HFF-Myc (cell line): ENCODE results near the gene MCMBP.
"Not testable (repeated sequence)": the region's sequence is repeated elsewhere in the genome, so short reads cannot be mapped to it uniquely, and the experiment has no call there.

ENCODE experiments used
- DNase-seq: peaks from one replicate; pipeline ENCODE4 v3.0.0-alpha.2; 2011; ENCODE audit warnings: low read depth; ENCODE audit errors: extremely low read depth
- H3K4me3 ChIP-seq: replicated peaks from 2 replicates; pipeline ENCODE4 v1.5.1; 2011; ENCODE audit warnings: low read depth, mild to moderate bottlenecking, control low read depth, low read length
- TF ChIP-seq, protein P1 (sequence below): IDR thresholded peaks from 2 replicates; pipeline ENCODE4 v1.5.1; 2012; ENCODE audit warnings: mild to moderate bottlenecking, low read depth, low read length, control low read depth; ENCODE audit errors: missing control alignments

The MCMBP gene

DNA sequence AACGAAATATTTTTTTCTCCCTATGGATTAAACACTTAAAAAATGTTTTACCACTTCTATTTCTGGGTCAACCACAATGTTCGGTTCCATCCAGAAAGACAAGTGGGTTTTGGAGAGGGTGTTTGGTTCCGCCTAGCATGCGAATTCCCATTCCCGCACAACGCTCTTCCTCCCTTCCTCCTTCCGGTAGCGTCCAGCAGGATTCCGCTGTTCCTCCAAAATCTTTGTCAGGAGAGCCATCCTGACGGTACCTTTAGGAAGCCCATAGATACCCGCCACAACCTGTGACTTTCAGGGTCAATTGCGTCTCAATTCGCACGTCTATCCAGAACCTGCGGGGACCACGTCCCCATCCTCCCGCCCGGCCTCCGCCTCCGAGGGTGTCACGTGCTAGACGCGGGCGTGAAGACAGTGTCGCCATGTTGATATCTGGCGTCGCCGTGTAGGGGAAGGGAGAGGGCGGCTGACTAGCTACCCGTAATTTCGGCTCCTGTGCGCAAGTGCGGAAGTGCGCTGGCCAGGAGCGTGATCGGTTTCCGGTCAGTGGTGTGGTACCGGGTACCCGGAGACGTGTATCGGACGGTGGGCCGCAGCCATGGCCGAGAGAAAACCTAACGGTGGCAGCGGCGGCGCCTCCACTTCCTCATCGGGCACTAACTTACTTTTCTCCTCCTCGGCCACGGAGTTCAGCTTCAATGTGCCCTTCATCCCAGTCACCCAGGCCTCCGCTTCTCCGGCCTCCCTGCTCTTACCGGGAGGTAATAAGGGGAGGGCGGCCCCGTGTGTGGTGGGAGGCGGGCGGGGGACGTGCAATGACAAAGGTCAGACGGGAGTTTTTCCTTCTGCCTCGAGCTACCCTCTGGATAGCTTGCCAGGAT is 19.8 kb upstream of the MCMBP start, which contains the start of gene SEC23IP:
Gene SEC23IP (plus strand): TSS at position 543 of the 878 bp plus-strand sequence. CDS start 53 bp downstream, at position 596.
- TF ChIP-seq, protein P1, sequence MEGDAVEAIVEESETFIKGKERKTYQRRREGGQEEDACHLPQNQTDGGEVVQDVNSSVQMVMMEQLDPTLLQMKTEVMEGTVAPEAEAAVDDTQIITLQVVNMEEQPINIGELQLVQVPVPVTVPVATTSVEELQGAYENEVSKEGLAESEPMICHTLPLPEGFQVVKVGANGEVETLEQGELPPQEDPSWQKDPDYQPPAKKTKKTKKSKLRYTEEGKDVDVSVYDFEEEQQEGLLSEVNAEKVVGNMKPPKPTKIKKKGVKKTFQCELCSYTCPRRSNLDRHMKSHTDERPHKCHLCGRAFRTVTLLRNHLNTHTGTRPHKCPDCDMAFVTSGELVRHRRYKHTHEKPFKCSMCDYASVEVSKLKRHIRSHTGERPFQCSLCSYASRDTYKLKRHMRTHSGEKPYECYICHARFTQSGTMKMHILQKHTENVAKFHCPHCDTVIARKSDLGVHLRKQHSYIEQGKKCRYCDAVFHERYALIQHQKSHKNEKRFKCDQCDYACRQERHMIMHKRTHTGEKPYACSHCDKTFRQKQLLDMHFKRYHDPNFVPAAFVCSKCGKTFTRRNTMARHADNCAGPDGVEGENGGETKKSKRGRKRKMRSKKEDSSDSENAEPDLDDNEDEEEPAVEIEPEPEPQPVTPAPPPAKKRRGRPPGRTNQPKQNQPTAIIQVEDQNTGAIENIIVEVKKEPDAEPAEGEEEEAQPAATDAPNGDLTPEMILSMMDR: no peak
- peak within 1 kb of the TSS; percentile 100 for H3K4me3 ChIP-seq
- DNase-seq: peak; percentile 84

GRCh38 chr10:119891849-119892187 is 19.2 kb upstream of the MCMBP start:
- not testable (repeated sequence) for DNase-seq
- peak overlapping the region; percentile 100 for H3K4me3 ChIP-seq

DNA sequence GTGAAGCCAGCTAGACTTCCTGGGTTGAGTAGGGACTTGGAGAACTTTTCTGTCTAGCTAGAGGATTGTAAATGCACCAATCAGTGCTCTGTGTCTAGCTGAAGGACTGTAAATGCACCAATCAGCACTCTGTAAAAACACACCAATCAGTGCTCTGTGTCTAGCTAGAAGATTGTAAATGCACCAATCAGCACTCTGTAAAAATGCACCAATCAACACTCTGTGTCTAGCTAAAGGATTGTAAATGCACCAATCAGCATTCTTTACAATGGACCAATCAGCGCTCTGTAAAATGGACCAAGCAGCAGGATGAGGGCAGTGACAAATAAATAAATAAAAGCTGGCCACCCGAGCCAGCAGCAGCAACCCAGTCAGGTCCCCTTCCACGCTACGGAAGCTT is 17.7 kb upstream of the MCMBP start:
- not testable (repeated sequence) for H3K4me3 ChIP-seq, DNase-seq

DNA sequence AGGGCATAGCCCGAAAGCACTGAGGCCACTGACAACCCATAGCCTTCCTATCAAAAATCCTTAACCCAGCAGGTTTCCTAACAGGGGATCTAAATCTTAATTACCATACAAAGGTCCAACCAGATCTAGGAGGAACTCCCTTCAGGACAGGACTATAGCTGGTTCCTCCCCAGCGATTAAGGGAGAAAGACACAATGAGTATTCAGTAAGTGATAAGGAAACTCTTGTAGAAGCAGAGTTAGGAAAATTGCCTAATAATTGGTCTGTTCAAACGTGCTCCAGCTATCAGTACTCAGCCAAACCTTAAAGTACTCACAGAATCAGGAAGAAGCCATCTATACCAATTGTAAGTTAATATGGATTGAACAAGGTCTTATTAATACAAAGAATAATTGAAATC is 16.6 kb upstream of the MCMBP start:
- not testable (repeated sequence) for H3K4me3 ChIP-seq

GRCh38 chr10:119888715-119889114 is 16.1 kb upstream of the MCMBP start:
- not testable (repeated sequence) for H3K4me3 ChIP-seq, DNase-seq

More for the DNA sequence above, 16.6 kb upstream of the MCMBP start:
- DNase-seq: not testable (repeated sequence)

- H3K4me3 ChIP-seq, DNase-seq: not testable (repeated sequence)
These were observed 13.4 kb upstream of the MCMBP start for GRCh38 chr10:119886070-119886469.

GRCh38 chr10:119883901-119884611 is 11.4 kb upstream of the MCMBP start:
- H3K4me3 ChIP-seq, DNase-seq: not testable (repeated sequence)

DNA sequence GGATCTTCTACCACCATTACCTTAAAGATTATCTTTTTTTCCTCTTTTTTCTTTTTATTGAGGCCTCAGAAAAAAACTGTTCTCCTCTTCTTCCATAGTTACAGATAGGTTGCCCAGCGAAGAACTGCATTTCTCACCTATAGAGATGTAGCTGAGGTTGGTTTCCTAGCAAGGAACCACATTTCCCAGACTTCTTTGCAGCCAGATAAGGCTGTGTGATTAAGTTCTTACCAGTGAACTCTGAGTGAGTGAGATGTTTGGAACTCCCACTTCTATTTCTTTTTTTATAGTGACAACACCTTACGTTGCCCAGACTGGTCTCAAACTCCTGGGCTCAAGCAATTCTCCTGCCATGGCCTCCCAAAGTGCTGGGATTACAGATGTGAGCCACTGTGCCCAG is 5.9 kb upstream of the MCMBP start:
- TF ChIP-seq, protein P1: no peak
- DNase-seq: no peak
- no peak overlapping the region for H3K4me3 ChIP-seq

DNA sequence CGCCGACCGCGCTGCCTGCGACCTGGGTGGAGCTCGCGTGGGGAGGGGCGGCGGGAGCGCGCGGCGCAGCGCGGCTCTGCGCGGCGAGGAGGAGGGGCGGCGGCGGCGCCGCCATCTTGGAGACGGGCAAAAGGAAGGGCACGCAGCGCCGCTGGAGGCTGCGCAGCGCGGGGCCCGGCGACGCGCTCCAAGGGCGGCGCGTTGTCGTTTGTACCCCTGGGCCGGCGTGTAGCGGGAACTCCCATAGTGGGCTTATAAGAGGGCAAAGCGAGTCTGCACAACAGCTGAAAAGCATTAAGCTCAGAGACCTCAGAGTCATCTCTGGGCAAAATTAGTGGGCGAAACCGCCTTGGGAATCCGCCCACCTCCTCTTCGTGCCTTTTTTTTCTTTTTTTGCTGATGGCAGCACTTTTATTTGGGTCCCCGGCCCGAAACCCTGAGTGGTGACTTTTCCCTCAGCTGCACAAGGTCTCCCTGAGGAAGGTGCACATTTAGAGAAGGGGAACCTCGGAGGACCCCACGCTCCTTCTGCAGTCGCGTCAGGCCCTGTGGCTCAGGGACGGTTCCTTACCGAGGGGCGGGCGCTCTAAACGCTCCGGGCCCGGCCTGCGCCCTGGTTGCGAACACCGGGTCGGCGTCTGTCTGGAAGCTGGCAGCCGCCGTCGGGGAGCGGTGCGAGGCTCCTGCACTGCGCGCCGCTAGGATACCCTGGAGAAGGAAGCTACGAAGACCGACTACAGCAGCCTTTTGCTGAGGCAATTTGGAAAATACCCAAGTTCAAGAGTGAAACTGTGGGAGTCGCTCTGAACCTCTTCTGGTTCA is 428 bp upstream of the MCMBP start:
- DNase-seq: no peak
- peak overlapping the region; percentile 89 for H3K4me3 ChIP-seq

More for the DNA sequence above, 428 bp upstream of the MCMBP start:
- TF ChIP-seq, protein P1: no peak
